ENCODE data around the gene CLEC7A.

CLEC7A gene

DNA sequence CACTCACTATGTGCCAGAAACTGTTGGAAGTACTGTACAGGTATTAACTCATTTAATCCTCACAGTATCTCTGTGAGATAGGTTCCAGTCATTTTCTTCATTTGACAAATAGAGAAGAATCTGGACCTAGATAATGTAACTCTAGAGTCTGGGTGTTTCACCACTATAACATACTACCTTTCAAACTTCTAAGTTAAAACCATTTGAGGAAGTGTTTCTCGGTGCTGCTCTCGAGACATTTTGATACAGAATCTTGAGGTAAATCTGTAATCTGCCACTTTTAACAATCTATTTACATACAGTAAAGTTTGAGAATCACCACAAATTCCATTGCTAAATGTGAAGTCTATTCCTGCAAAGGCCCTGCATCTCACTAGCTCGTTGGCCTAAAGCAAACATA lies 33.1 kb upstream of the CLEC7A start:
- Histone ChIP-seq H3K4me3 (replicated peaks; ENCODE audit: low read depth, low read length) (no peak overlapping the region), H3K27me3 (replicated peaks; ENCODE audit: control insufficient read depth, insufficient read depth, low read length) (no peaks in the 10 kb centered on the region), H3K36me3 (ENCODE audit: control insufficient read depth, insufficient read depth, low read length) (no peaks in the 10 kb centered on the region)
- TF ChIP-seq, protein P1, sequence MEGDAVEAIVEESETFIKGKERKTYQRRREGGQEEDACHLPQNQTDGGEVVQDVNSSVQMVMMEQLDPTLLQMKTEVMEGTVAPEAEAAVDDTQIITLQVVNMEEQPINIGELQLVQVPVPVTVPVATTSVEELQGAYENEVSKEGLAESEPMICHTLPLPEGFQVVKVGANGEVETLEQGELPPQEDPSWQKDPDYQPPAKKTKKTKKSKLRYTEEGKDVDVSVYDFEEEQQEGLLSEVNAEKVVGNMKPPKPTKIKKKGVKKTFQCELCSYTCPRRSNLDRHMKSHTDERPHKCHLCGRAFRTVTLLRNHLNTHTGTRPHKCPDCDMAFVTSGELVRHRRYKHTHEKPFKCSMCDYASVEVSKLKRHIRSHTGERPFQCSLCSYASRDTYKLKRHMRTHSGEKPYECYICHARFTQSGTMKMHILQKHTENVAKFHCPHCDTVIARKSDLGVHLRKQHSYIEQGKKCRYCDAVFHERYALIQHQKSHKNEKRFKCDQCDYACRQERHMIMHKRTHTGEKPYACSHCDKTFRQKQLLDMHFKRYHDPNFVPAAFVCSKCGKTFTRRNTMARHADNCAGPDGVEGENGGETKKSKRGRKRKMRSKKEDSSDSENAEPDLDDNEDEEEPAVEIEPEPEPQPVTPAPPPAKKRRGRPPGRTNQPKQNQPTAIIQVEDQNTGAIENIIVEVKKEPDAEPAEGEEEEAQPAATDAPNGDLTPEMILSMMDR (IDR thresholded peaks at IDR 0.05; ENCODE audit: insufficient read depth, low read length, poor library complexity, severe bottlenecking) = no peak
- DNase-seq (ENCODE audit: extremely low read depth, insufficient read length) = no peak

DNA sequence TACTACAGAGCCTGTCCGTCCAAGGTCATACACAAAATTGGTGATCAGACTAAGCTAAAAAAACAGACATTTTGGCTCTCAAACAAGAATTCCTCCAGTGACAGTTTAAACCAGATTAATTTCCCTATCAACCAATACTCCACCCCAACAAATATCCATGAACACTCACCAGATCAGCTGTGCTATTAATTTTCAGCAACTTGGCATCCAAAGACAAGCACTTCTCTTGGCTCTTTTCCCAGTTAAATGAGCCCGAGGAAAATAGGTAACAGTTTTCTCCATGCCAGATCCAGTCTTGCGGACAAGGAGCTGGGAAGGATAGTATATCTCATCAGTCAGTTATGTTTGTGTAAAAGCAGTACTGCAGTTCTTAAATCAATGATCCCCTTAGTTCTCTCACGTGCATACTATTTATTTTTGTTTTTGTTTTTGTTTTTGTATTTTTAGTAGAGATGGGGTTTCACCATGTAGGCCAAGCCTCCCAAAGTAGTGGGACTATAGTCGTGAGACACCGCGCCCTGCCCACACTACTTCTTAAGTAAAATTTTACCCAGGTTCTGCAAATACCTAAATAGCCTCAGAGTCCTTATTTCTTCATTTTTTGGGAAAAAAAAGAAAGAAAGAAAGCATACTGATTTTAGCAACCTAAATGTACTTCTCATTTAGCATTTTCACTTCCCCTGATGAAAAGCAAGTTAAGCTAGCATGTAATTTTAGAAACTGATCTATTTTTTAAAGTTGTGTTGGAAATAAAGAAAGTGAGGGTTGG lies 30.8 kb upstream of the CLEC7A start:
- Histone ChIP-seq H3K27me3 (replicated peaks; ENCODE audit: control insufficient read depth, insufficient read depth, low read length) (no peaks in the 10 kb centered on the region), H3K4me3 (replicated peaks; ENCODE audit: low read depth, low read length) (no peak overlapping the region), H3K36me3 (ENCODE audit: control insufficient read depth, insufficient read depth, low read length) (no peaks in the 10 kb centered on the region)
- no peak for DNase-seq (ENCODE audit: extremely low read depth, insufficient read length)
- TF ChIP-seq, protein P1 (IDR thresholded peaks at IDR 0.05; ENCODE audit: insufficient read depth, low read length, poor library complexity, severe bottlenecking) = no peak

DNA sequence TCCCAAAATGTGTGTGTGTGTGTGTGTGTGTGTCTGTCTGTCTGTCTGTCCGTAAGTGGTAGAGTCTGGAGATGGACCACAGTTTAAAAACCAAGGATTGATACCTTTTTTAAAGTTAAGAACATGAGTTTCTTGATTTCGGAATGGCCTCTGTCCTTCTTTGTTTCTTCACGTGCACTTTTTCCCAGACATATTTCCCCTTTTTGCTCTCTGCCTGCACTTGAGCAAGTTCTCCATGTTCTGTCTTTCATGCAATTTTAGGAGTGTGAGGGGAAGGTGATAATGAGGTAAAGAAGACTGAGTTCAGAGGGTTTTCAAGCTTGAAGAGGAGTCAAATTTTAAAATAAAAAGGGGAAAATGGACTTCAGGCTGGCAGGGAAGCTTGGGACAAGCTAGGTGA lies 29.3 kb upstream of the CLEC7A start:
- no peak for DNase-seq (ENCODE audit: extremely low read depth, insufficient read length)
- Histone ChIP-seq H3K4me3 (replicated peaks; ENCODE audit: low read depth, low read length) (no peak overlapping the region), H3K27me3 (replicated peaks; ENCODE audit: control insufficient read depth, insufficient read depth, low read length) (no peaks in the 10 kb centered on the region), H3K36me3 (ENCODE audit: control insufficient read depth, insufficient read depth, low read length) (no peaks in the 10 kb centered on the region)
- TF ChIP-seq, protein P1 (IDR thresholded peaks at IDR 0.05; ENCODE audit: insufficient read depth, low read length, poor library complexity, severe bottlenecking) = no peak

DNA sequence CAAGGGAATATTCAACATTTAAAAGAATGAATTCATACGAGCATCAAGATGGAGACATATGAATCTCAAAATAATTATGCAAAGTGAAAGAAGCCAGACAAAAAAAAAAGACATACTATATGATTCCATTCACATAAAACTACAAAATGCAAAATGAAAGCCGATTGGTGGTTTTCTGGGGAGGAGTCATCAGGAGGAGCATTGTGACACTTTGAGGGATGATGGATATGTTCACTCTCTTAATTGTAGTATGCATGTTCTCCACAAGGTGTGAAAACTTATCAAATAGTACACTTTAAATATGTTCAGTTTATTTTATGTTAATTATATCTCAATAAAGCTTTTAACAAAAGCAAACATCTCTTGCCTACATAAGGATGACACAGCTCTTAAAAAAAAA lies 28.4 kb upstream of the CLEC7A start:
- TF ChIP-seq, protein P1 (IDR thresholded peaks at IDR 0.05; ENCODE audit: insufficient read depth, low read length, poor library complexity, severe bottlenecking) = no peak
- Histone ChIP-seq H3K4me3 (replicated peaks; ENCODE audit: low read depth, low read length) (no peak overlapping the region), H3K36me3 (ENCODE audit: control insufficient read depth, insufficient read depth, low read length) (no peaks in the 10 kb centered on the region), H3K27me3 (replicated peaks; ENCODE audit: control insufficient read depth, insufficient read depth, low read length) (no peaks in the 10 kb centered on the region; the same call in 1 of the 2 replicates)
- DNase-seq (ENCODE audit: extremely low read depth, insufficient read length) = no peak

DNA sequence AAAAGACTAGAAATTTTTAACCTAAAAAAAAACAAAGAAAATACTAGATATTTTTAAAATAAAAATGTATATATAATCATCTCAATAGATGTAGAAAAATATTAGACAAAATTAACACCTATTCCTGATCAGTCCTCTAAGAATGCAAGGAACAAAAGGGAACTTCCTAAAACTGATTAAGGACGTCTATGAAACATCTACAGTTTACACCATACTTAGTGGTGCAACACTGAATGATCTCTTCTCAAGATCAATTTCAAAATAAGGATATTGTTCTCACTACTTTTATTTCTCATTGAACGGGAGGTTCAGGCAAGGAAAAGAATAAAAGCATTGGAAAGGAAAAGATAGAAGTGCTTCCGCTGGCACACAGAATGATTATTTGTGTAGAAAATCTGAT lies 26.0 kb upstream of the CLEC7A start:
- Histone ChIP-seq H3K27me3 (replicated peaks; ENCODE audit: control insufficient read depth, insufficient read depth, low read length) (no peaks in the 10 kb centered on the region; the same call in 1 of the 2 replicates), H3K36me3 (ENCODE audit: control insufficient read depth, insufficient read depth, low read length) (no peaks in the 10 kb centered on the region), H3K4me3 (replicated peaks; ENCODE audit: low read depth, low read length) (no peak overlapping the region)
- TF ChIP-seq, protein P1 (IDR thresholded peaks at IDR 0.05; ENCODE audit: insufficient read depth, low read length, poor library complexity, severe bottlenecking) = no peak
- no peak for DNase-seq (ENCODE audit: extremely low read depth, insufficient read length)

All from GM06990 (cell line).